HepG2 (cell line): ENCODE results near the gene NOXA1. TPM values are rescaled to one million over a fixed set of nuclear protein-coding genes. Genes with fewer than 3 reads are reported as not detected.

Experiments used
- HNRNPL ChIP-seq: fragments of 200-400 bp; formaldehyde crosslinking; IDR thresholded peaks from 2 replicates; pipeline ENCODE4 v1.6.1; 2017; ENCODE audit warnings: mild to moderate bottlenecking, low read depth, low read length
- HOXA5 ChIP-seq: sonication (generic); formaldehyde crosslinking; IDR thresholded peaks from 2 replicates; pipeline ENCODE4 v1.4.0; 2020; ENCODE audit warnings: missing genetic modification reagents
- IKZF4 ChIP-seq: sonication (generic); formaldehyde crosslinking; IDR thresholded peaks from 2 replicates; pipeline ENCODE4 v1.5.1; 2020; ENCODE audit warnings: borderline replicate concordance, mild to moderate bottlenecking, low read depth, missing genetic modification reagents; ENCODE audit errors: not compliant biosample characterization
- KDM5A ChIP-seq: fragments of 200-600 bp; sonication (generic); IDR thresholded peaks from 2 replicates; pipeline ENCODE4 v1.7.0; 2018; ENCODE audit warnings: antibody characterized with exemption, mild to moderate bottlenecking, low read length, borderline replicate concordance
- MED13 ChIP-seq: sonication (generic); formaldehyde crosslinking; IDR thresholded peaks from 2 replicates; pipeline ENCODE4 v1.5.0; 2020; ENCODE audit warnings: missing genetic modification reagents
- MYC ChIP-seq: sonication (generic); formaldehyde crosslinking; IDR thresholded peaks from 2 replicates; pipeline ENCODE4 v1.9.0; 2021; ENCODE audit warnings: missing genetic modification reagents, borderline replicate concordance
- PATZ1 ChIP-seq: sonication (generic); formaldehyde crosslinking; IDR thresholded peaks from 2 replicates; pipeline ENCODE4 v1.4.0; 2020; ENCODE audit warnings: missing genetic modification reagents
- POLR2A ChIP-seq, 2 experiments: IDR thresholded peaks; 2 replicates each; pipeline ENCODE4 v1.6.1; 2011; ENCODE audit warnings: low read depth in 2 of 2, low read length in 2 of 2, mild to moderate bottlenecking in 1 of 2, moderate library complexity in 1 of 2; ENCODE audit not compliant: insufficient read depth in 1 of 2
- POLR2AphosphoS2 ChIP-seq: IDR thresholded peaks from 2 replicates; pipeline ENCODE4 v1.6.1; 2011; ENCODE audit warnings: low read depth, low read length, improper control_type of control experiment
- POLR2G ChIP-seq: fragments of 200-400 bp; formaldehyde crosslinking; IDR thresholded peaks from 2 replicates; pipeline ENCODE4 v1.6.1; 2018; ENCODE audit warnings: mild to moderate bottlenecking, low read depth, low read length, moderate library complexity
- PTBP1 ChIP-seq: fragments of 200-400 bp; formaldehyde crosslinking; IDR thresholded peaks from 2 replicates; pipeline ENCODE4 v1.6.1; 2018; ENCODE audit warnings: low read length, low read depth; ENCODE audit not compliant: poor library complexity, severe bottlenecking
- RBFOX2 ChIP-seq: fragments of 200-400 bp; formaldehyde crosslinking; IDR thresholded peaks from 2 replicates; pipeline ENCODE4 v1.6.1; 2017; ENCODE audit warnings: low read depth, mild to moderate bottlenecking, low read length
- TRIM24 ChIP-seq: sonication (generic); formaldehyde crosslinking; IDR thresholded peaks from 2 replicates; pipeline ENCODE4 v1.8.0; 2022; ENCODE audit warnings: mild to moderate bottlenecking, missing genetic modification reagents
- YEATS4 ChIP-seq: sonication (generic); formaldehyde crosslinking; IDR thresholded peaks from 2 replicates; pipeline ENCODE4 v1.4.0; 2020; ENCODE audit warnings: missing genetic modification reagents, borderline replicate concordance
- ZBTB7A ChIP-seq: sonication (generic); formaldehyde crosslinking; IDR thresholded peaks from 2 replicates; pipeline ENCODE4 v1.8.0; 2022; ENCODE audit warnings: mild to moderate bottlenecking, missing genetic modification reagents
- ZBTB8A ChIP-seq: sonication (generic); formaldehyde crosslinking; IDR thresholded peaks from 2 replicates; pipeline ENCODE4 v1.4.0; 2020; ENCODE audit warnings: mild to moderate bottlenecking, low read depth, missing genetic modification reagents, borderline replicate concordance
- ZNF337 ChIP-seq: sonication (generic); formaldehyde crosslinking; IDR thresholded peaks from 2 replicates; pipeline ENCODE4 v1.5.1; 2020; ENCODE audit warnings: missing genetic modification reagents, low read depth, mild to moderate bottlenecking, borderline replicate concordance
- ZNF451 ChIP-seq: sonication (generic); formaldehyde crosslinking; IDR thresholded peaks from 2 replicates; pipeline ENCODE4 v1.5.0; 2020; ENCODE audit warnings: mild to moderate bottlenecking, missing genetic modification reagents
- ZNF678 ChIP-seq: sonication (generic); formaldehyde crosslinking; IDR thresholded peaks from 2 replicates; pipeline ENCODE4 v1.4.0; 2020; ENCODE audit warnings: mild to moderate bottlenecking, missing genetic modification reagents
- ZNF720 ChIP-seq: sonication (generic); formaldehyde crosslinking; IDR thresholded peaks from 2 replicates; pipeline ENCODE4 v1.4.0; 2020; ENCODE audit warnings: missing genetic modification reagents
- ZNF773 ChIP-seq: sonication (generic); formaldehyde crosslinking; IDR thresholded peaks from 2 replicates; pipeline ENCODE4 v1.4.0; 2020; ENCODE audit warnings: missing genetic modification reagents, borderline replicate concordance
- ZSCAN21 ChIP-seq: sonication (generic); formaldehyde crosslinking; IDR thresholded peaks from 2 replicates; pipeline ENCODE4 v1.8.0; 2022; ENCODE audit warnings: mild to moderate bottlenecking, missing genetic modification reagents, moderate library complexity, borderline replicate concordance
- polyA plus RNA-seq, 8 experiments: library from polyadenylated mRNA; depleted of rRNA in 3 of 8; stranded (reverse) in 7 of 8; unstranded in 1 of 8; fragments of >200 nt; fragmentation: Illumina TruSeq in 4 of 8; extraction: Trizol in 4 of 8; gene quantifications; 2 replicates each; pipeline versions ENCODE4 v1.2.1 to v1.2.3, GENCODE V29; 2011 to 2016; ENCODE audit warnings: low read depth in 4 of 8, missing spikeins in 1 of 8, mixed read lengths in 1 of 8; ENCODE audit not compliant: insufficient read depth in 1 of 8
- total RNA-seq, 5 experiments: library from RNA; depleted of rRNA; stranded (reverse); fragments of >200 nt; fragmentation: Illumina TruSeq; extraction: Trizol; gene quantifications; 2 replicates each; pipeline ENCODE4 v1.2.3, GENCODE V29; 2016; ENCODE audit warnings: low read depth in 1 of 5
- TF ChIP-seq, protein P1 (sequence below): sonication (generic); formaldehyde crosslinking; IDR thresholded peaks from 2 replicates; pipeline ENCODE4 v1.4.0; 2020; ENCODE audit warnings: missing genetic modification reagents
- TF ChIP-seq, protein P2 (sequence below): sonication (generic); formaldehyde crosslinking; IDR thresholded peaks from 2 replicates; pipeline ENCODE4 v1.4.0; 2020; ENCODE audit warnings: mild to moderate bottlenecking, missing genetic modification reagents

The NOXA1 gene
- total and polyA plus RNA-seq, 2 of the 13 experiments (the other 11 are each of a cell fraction or from before 2014, with no cell fraction given): 0.78 to 1.2 TPM

GRCh38 chr9:137423514-137424291, 510 bp downstream of the NOXA1 start (continued):
- 0 out of 2 replicates have a peak, but pooled peaks have one; percentile 16 for TF ChIP-seq ZBTB7A (CRISPR knock-in tag)
- no peak for TF ChIP-seq ZNF773 (CRISPR knock-in tag)
- TF ChIP-seq, protein P1, sequence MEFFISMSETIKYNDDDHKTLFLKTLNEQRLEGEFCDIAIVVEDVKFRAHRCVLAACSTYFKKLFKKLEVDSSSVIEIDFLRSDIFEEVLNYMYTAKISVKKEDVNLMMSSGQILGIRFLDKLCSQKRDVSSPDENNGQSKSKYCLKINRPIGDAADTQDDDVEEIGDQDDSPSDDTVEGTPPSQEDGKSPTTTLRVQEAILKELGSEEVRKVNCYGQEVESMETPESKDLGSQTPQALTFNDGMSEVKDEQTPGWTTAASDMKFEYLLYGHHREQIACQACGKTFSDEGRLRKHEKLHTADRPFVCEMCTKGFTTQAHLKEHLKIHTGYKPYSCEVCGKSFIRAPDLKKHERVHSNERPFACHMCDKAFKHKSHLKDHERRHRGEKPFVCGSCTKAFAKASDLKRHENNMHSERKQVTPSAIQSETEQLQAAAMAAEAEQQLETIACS (CRISPR knock-in tag): 0 out of 2 replicates have a peak, but pooled peaks have one; percentile 11
- no peak for TF ChIP-seq ZNF337 (CRISPR knock-in tag)
- 0 out of 2 replicates have a peak, but pooled peaks have one; percentile 22 for TF ChIP-seq PATZ1 (CRISPR knock-in tag)
- no peak for TF ChIP-seq ZNF678 (CRISPR knock-in tag)
- 0 out of 2 replicates have a peak, but pooled peaks have one; percentile 72 for TF ChIP-seq HOXA5 (CRISPR knock-in tag)
- no peak for TF ChIP-seq PTBP1
- TF ChIP-seq POLR2AphosphoS2: no peak
- TF ChIP-seq ZBTB8A (CRISPR knock-in tag): no peak
- no peak; the same call in 1 of the 2 replicates for TF ChIP-seq MED13
- peak; percentile 31; the same call in 1 of the 2 replicates for TF ChIP-seq ZSCAN21
- TF ChIP-seq ZNF720 (CRISPR knock-in tag): no peak
- no peak; the same call in 1 of the 2 replicates for TF ChIP-seq POLR2G
- TF ChIP-seq YEATS4: 0 out of 2 replicates have a peak, but pooled peaks have one; percentile 3
- TF ChIP-seq HNRNPL: peak; percentile 71; the same call in 1 of the 2 replicates
- TF ChIP-seq ZNF451 (CRISPR knock-in tag): peak; percentile 21; the same call in 1 of the 2 replicates
- no peak for TF ChIP-seq TRIM24 (CRISPR knock-in tag)
- TF ChIP-seq, protein P2, sequence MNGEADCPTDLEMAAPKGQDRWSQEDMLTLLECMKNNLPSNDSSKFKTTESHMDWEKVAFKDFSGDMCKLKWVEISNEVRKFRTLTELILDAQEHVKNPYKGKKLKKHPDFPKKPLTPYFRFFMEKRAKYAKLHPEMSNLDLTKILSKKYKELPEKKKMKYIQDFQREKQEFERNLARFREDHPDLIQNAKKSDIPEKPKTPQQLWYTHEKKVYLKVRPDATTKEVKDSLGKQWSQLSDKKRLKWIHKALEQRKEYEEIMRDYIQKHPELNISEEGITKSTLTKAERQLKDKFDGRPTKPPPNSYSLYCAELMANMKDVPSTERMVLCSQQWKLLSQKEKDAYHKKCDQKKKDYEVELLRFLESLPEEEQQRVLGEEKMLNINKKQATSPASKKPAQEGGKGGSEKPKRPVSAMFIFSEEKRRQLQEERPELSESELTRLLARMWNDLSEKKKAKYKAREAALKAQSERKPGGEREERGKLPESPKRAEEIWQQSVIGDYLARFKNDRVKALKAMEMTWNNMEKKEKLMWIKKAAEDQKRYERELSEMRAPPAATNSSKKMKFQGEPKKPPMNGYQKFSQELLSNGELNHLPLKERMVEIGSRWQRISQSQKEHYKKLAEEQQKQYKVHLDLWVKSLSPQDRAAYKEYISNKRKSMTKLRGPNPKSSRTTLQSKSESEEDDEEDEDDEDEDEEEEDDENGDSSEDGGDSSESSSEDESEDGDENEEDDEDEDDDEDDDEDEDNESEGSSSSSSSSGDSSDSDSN (CRISPR knock-in tag): no peak
- TF ChIP-seq MYC (CRISPR knock-in tag): no peak
- TF ChIP-seq IKZF4: no peak
- TF ChIP-seq POLR2A (IDR thresholded peaks at IDR 0.05; ENCODE audit: insufficient read depth in 1 of 2, low read depth in 2 of 2, low read length in 2 of 2): no peak
- 0 out of 2 replicates have a peak, but pooled peaks have one; percentile 10 for TF ChIP-seq RBFOX2
- TF ChIP-seq KDM5A: no peak
